Activated B cell treated with CpG ODN at 0.5 μM for 24 hours (primary cell): ENCODE measurements around the gene NCK2. TPM values are rescaled to one million over a fixed set of nuclear protein-coding genes. Genes with fewer than 3 reads are reported as not detected.
A peak's percentile ranks its signal among the peaks of the same experiment; 100 is the strongest.

ENCODE experiments used
- ATAC-seq: fragments of 200-7000 bp; cut with Tn5 transposase; one replicate; pipeline ENCODE4 v1.10.0; 2021; ENCODE audit warnings: low read depth, mild to moderate bottlenecking, moderate library complexity
- CTCF ChIA-PET: fragments of 350-600 bp; sonication (Branson Sonifier 250); formaldehyde crosslinking; loops from one replicate; lab custom pipeline; 2021; ENCODE audit warnings: antibody characterized with exemption; lab: Charles Lee
- POLR2A ChIA-PET: fragments of 350-600 bp; sonication (Branson Sonifier 250); formaldehyde crosslinking; loops from one replicate; lab custom pipeline; 2021; ENCODE audit warnings: antibody characterized with exemption; lab: Charles Lee
- DNase-seq: peaks from one replicate; pipeline ENCODE4 v3.0.0; 2022
- H3K27ac Mint-ChIP-seq: one replicate; pipeline ENCODE4 v1.8.0; 2020; ENCODE audit warnings: mixed read lengths
- H3K27me3 Mint-ChIP-seq: one replicate; pipeline ENCODE4 v1.8.0; 2021; ENCODE audit warnings: mixed read lengths
- H3K36me3 Mint-ChIP-seq: one replicate; pipeline ENCODE4 v1.8.0; 2021; ENCODE audit warnings: low read depth, mixed read lengths
- H3K4me1 Mint-ChIP-seq: one replicate; pipeline ENCODE4 v1.8.0; 2021; ENCODE audit warnings: mixed read lengths
- H3K4me3 Mint-ChIP-seq: one replicate; pipeline ENCODE4 v1.8.0; 2020; ENCODE audit warnings: mild to moderate bottlenecking, mixed read lengths
- H3K9me3 Mint-ChIP-seq: one replicate; pipeline ENCODE4 v1.8.0; 2020; ENCODE audit warnings: mixed read lengths
- CTCF ChIP-seq: fragments of 200-600 bp; IDR thresholded peaks from one replicate; pipeline ENCODE4 v1.8.0; 2022; ENCODE audit warnings: antibody characterized with exemption, mild to moderate bottlenecking
- intact Hi-C: fragments of 100-400 bp; cut with micrococcal nuclease; formaldehyde crosslinking; loops from one replicate; pipeline ENCODE4 v1.15.1; 2024
- total RNA-seq: library from RNA; stranded (reverse); gene quantifications from 2 replicates; pipeline ENCODE4 v1.2.3, GENCODE V29; 2022

The NCK2 gene
- total RNA-seq, 1 donor from 2014 or later = 53.4 TPM

- H3K36me3 Mint-ChIP-seq = peaks cover 16% of the 10 kb centered on the region
- CTCF ChIA-PET = no interaction called here
Observed at GRCh38 chr2:105773568-105773967, 28.9 kb downstream of the NCK2 start.

GRCh38 chr2:105774781-105775337 lies 30.1 kb downstream of the NCK2 start:
- H3K4me3 Mint-ChIP-seq = no peak overlapping the region
- POLR2A ChIA-PET = interaction anchor here (0.8 to 3.9 kb wide), 7 partner anchors 15 to 445 kb away, joined by 3 to 44 read pairs (median 11); partner anchors contain the start of gene NCK2
- no peak for TF ChIP-seq CTCF
- peaks cover 87% of the 10 kb centered on the region for H3K4me1 Mint-ChIP-seq
- intact Hi-C loops = loop anchor here (5.0 to 10.0 kb wide), 2 partner anchors 307 to 420 kb away; partner anchors contain the start of gene UXS1
- H3K27me3 Mint-ChIP-seq = no peaks in the 10 kb centered on the region
- CTCF ChIA-PET = interaction anchor here (1.1 kb wide), 1 partner anchor 34 kb away, joined by 3 read pairs; no protein-coding TSS in a partner anchor
- peaks cover 13% of the 10 kb centered on the region for H3K36me3 Mint-ChIP-seq
- ATAC-seq (no peak), DNase-seq (no peak)
- H3K27ac Mint-ChIP-seq = peak overlapping the region; percentile 93
- no peaks in the 10 kb centered on the region for H3K9me3 Mint-ChIP-seq

More at GRCh38 chr2:105773568-105773967, 28.9 kb downstream of the NCK2 start:
- ATAC-seq (no peak), DNase-seq (no peak)
- no peak for TF ChIP-seq CTCF
- H3K4me3 Mint-ChIP-seq = no peak overlapping the region
- no peaks in the 10 kb centered on the region for H3K27me3 Mint-ChIP-seq
- H3K4me1 Mint-ChIP-seq = peaks cover 90% of the 10 kb centered on the region
- H3K27ac Mint-ChIP-seq = peak overlapping the region; percentile 93
- intact Hi-C loops = loop anchor here (10.0 kb wide), 1 partner anchor 421 kb away; the partner anchor contains the start of gene UXS1
- no peaks in the 10 kb centered on the region for H3K9me3 Mint-ChIP-seq
- POLR2A ChIA-PET = interaction anchor here (1.3 kb wide), 1 partner anchor 28 kb away, joined by 12 read pairs; no protein-coding TSS in a partner anchor

DNA sequence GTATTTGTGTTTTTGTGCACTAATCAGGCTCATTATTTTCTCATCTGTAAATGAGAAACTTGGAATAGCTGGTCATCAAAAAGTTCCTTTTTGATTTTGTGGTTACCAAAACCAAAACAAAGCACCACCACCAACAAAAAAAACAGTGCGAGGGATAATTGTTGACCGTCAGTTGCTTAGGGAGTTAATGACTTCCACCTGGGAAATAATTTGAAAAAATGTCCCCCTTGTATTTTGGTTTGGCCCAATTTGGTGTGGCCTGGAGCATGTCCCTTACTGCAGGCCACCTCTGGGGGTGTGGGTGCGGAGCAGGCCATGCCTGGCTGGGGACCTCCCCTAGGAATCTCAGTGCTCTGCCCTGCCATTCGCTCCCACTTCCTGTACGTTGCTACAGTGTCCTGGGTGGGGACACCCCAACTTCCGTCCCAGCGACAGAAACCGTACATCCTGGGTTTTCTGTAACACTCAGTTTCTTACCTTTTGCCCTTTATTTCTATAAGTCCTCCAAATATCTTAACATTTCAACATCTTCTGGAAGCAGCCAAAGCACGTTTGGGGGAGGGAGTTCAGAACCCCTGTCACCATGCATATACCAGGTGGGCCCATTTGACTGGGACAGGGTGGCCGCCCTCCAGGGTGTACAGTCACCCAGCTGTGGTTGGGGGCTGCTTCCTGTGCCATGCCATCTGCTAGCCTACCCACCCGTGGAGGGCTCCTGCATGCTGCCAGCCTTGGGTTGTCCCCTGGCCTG lies 31.3 kb downstream of the NCK2 start:
- peak; percentile 96 for ATAC-seq
- intact Hi-C loops = loop anchor here (1.0 to 10.0 kb wide), 10 partner anchors 10 to 419 kb away; partner anchors contain the start of gene UXS1
- POLR2A ChIA-PET = interaction anchor here (0.6 to 3.9 kb wide), 13 partner anchors 12 to 446 kb away, joined by 3 to 44 read pairs (median 4); partner anchors contain the start of gene NCK2
- Mint-ChIP-seq H3K4me1 (peaks cover 87% of the 10 kb centered on the region), H3K27me3 (no peaks in the 10 kb centered on the region), H3K36me3 (peaks cover 13% of the 10 kb centered on the region), H3K9me3 (no peaks in the 10 kb centered on the region), H3K27ac (peak overlapping the region; percentile 93), H3K4me3 (peak overlapping the region; percentile 57)
- CTCF ChIA-PET = interaction anchor here (1.1 to 1.2 kb wide), 2 partner anchors 12 to 33 kb away, joined by 3 to 6 read pairs; no protein-coding TSS in a partner anchor
- TF ChIP-seq CTCF = no peak
- peak; percentile 64 for DNase-seq

- peaks cover 13% of the 10 kb centered on the region for H3K36me3 Mint-ChIP-seq
- ChIA-PET CTCF (interaction anchor here (1.2 kb wide), 1 partner anchor 11 kb away, joined by 6 read pairs; no protein-coding TSS in a partner anchor), POLR2A (interaction anchor here (0.6 to 3.9 kb wide), 11 partner anchors 11 to 277 kb away, joined by 3 to 44 read pairs (median 5); partner anchors contain the start of gene NCK2)
- no peaks in the 10 kb centered on the region for H3K9me3 Mint-ChIP-seq
- peak overlapping the region; percentile 93 for H3K27ac Mint-ChIP-seq
- H3K4me1 Mint-ChIP-seq = peaks cover 90% of the 10 kb centered on the region
- no peaks in the 10 kb centered on the region for H3K27me3 Mint-ChIP-seq
- TF ChIP-seq CTCF = no peak
- peak overlapping the region; percentile 57 for H3K4me3 Mint-ChIP-seq
- ATAC-seq = peak; percentile 2
- intact Hi-C loops = loop anchor here (1.0 to 10.0 kb wide), 10 partner anchors 10 to 418 kb away; partner anchors contain the start of gene UXS1
- DNase-seq = no peak
Observed at GRCh38 chr2:105776560-105776928, 31.8 kb downstream of the NCK2 start.
